Stimulated activated naive CD8-positive, alpha-beta T cell treated with anti-CD3 and anti-CD28 coated beads, Interleukin-15, Interleukin-2, amounts not matched to agents 100 ng/mL and 50 ng/mL, for 24 hours (primary cell): Measurements from ENCODE around the gene CD34.

Experiments used
- H3K27ac Mint-ChIP-seq: one replicate; pipeline ENCODE4 v1.8.0; 2021; ENCODE audit warnings: mild to moderate bottlenecking, mixed read lengths
- H3K27me3 Mint-ChIP-seq: one replicate; pipeline ENCODE4 v1.8.0; 2021; ENCODE audit warnings: mixed read lengths
- H3K36me3 Mint-ChIP-seq: one replicate; pipeline ENCODE4 v1.8.0; 2021; ENCODE audit warnings: low read depth, mixed read lengths
- H3K4me1 Mint-ChIP-seq: one replicate; pipeline ENCODE4 v1.8.0; 2021; ENCODE audit warnings: low read depth, mixed read lengths
- H3K4me3 Mint-ChIP-seq: one replicate; pipeline ENCODE4 v1.8.0; 2021; ENCODE audit warnings: mild to moderate bottlenecking, mixed read lengths
- H3K9me3 Mint-ChIP-seq: one replicate; pipeline ENCODE4 v1.8.0; 2021; ENCODE audit warnings: mixed read lengths

CD34 gene

GRCh38 chr1:207896547-207896946 is 14.4 kb downstream of the CD34 start:
- Mint-ChIP-seq H3K27me3 (no peaks in the 10 kb centered on the region), H3K4me1 (no peaks in the 10 kb centered on the region), H3K36me3 (no peaks in the 10 kb centered on the region), H3K9me3 (no peaks in the 10 kb centered on the region), H3K27ac (no peak overlapping the region), H3K4me3 (no peak overlapping the region)

GRCh38 chr1:207894704-207895103 is 16.2 kb downstream of the CD34 start:
- no peak overlapping the region for H3K27ac Mint-ChIP-seq
- H3K36me3 Mint-ChIP-seq = no peaks in the 10 kb centered on the region
- H3K4me1 Mint-ChIP-seq = no peaks in the 10 kb centered on the region
- H3K9me3 Mint-ChIP-seq = no peaks in the 10 kb centered on the region
- H3K4me3 Mint-ChIP-seq = no peak overlapping the region
- H3K27me3 Mint-ChIP-seq = no peaks in the 10 kb centered on the region

- H3K27ac Mint-ChIP-seq = no peak overlapping the region
- H3K4me3 Mint-ChIP-seq = no peak overlapping the region
- H3K9me3 Mint-ChIP-seq = no peaks in the 10 kb centered on the region
- H3K36me3 Mint-ChIP-seq = no peaks in the 10 kb centered on the region
- H3K4me1 Mint-ChIP-seq = no peaks in the 10 kb centered on the region
- no peaks in the 10 kb centered on the region for H3K27me3 Mint-ChIP-seq
Measured at GRCh38 chr1:207893737-207894582, 17.0 kb downstream of the CD34 start.

GRCh38 chr1:207892764-207893163 is 18.2 kb downstream of the CD34 start:
- no peaks in the 10 kb centered on the region for H3K4me1 Mint-ChIP-seq
- no peaks in the 10 kb centered on the region for H3K27me3 Mint-ChIP-seq
- no peaks in the 10 kb centered on the region for H3K36me3 Mint-ChIP-seq

GRCh38 chr1:207891148-207891547 is 19.8 kb downstream of the CD34 start:
- peaks cover 4% of the 10 kb centered on the region for H3K4me1 Mint-ChIP-seq
- H3K27ac Mint-ChIP-seq = no peak overlapping the region
- H3K27me3 Mint-ChIP-seq = no peaks in the 10 kb centered on the region
- H3K36me3 Mint-ChIP-seq = no peaks in the 10 kb centered on the region
- no peaks in the 10 kb centered on the region for H3K9me3 Mint-ChIP-seq
- H3K4me3 Mint-ChIP-seq = no peak overlapping the region

More at GRCh38 chr1:207892764-207893163, 18.2 kb downstream of the CD34 start:
- Mint-ChIP-seq H3K9me3 (no peaks in the 10 kb centered on the region), H3K4me3 (no peak overlapping the region), H3K27ac (no peak overlapping the region)

GRCh38 chr1:207890136-207890738 is 20.7 kb downstream of the CD34 start:
- peaks cover 4% of the 10 kb centered on the region for H3K4me1 Mint-ChIP-seq
- H3K4me3 Mint-ChIP-seq = no peak overlapping the region
- no peaks in the 10 kb centered on the region for H3K27me3 Mint-ChIP-seq
- H3K27ac Mint-ChIP-seq = no peak overlapping the region
- H3K36me3 Mint-ChIP-seq = no peaks in the 10 kb centered on the region
- H3K9me3 Mint-ChIP-seq = no peaks in the 10 kb centered on the region

GRCh38 chr1:207888652-207889051 is 22.3 kb downstream of the CD34 start:
- Mint-ChIP-seq H3K4me3 (no peak overlapping the region), H3K27me3 (no peaks in the 10 kb centered on the region), H3K36me3 (no peaks in the 10 kb centered on the region), H3K27ac (no peak overlapping the region), H3K9me3 (no peaks in the 10 kb centered on the region), H3K4me1 (peaks cover 18% of the 10 kb centered on the region)

GRCh38 chr1:207887542-207888201 is 23.3 kb downstream of the CD34 start:
- Mint-ChIP-seq H3K36me3 (no peaks in the 10 kb centered on the region), H3K9me3 (no peaks in the 10 kb centered on the region), H3K4me1 (peaks cover 28% of the 10 kb centered on the region), H3K27ac (no peak overlapping the region), H3K4me3 (no peak overlapping the region), H3K27me3 (no peaks in the 10 kb centered on the region)

GRCh38 chr1:207886227-207886626 is 24.7 kb downstream of the CD34 start:
- H3K9me3 Mint-ChIP-seq = no peaks in the 10 kb centered on the region
- H3K27ac Mint-ChIP-seq = no peak overlapping the region
- no peaks in the 10 kb centered on the region for H3K27me3 Mint-ChIP-seq
- H3K4me1 Mint-ChIP-seq = peaks cover 36% of the 10 kb centered on the region
- H3K36me3 Mint-ChIP-seq = no peaks in the 10 kb centered on the region
- no peak overlapping the region for H3K4me3 Mint-ChIP-seq

GRCh38 chr1:207885129-207886032 is 25.5 kb downstream of the CD34 start:
- H3K27ac Mint-ChIP-seq = no peak overlapping the region
- peaks cover 36% of the 10 kb centered on the region for H3K4me1 Mint-ChIP-seq
- no peaks in the 10 kb centered on the region for H3K36me3 Mint-ChIP-seq
- no peaks in the 10 kb centered on the region for H3K27me3 Mint-ChIP-seq
- no peaks in the 10 kb centered on the region for H3K9me3 Mint-ChIP-seq
- H3K4me3 Mint-ChIP-seq = no peak overlapping the region

GRCh38 chr1:207884266-207885029 is 26.5 kb downstream of the CD34 start:
- H3K4me1 Mint-ChIP-seq = peaks cover 37% of the 10 kb centered on the region
- no peaks in the 10 kb centered on the region for H3K27me3 Mint-ChIP-seq
- H3K4me3 Mint-ChIP-seq = peak overlapping the region; percentile 85
- peak overlapping the region; percentile 94 for H3K27ac Mint-ChIP-seq
- H3K9me3 Mint-ChIP-seq = no peaks in the 10 kb centered on the region
- H3K36me3 Mint-ChIP-seq = no peaks in the 10 kb centered on the region

- Mint-ChIP-seq H3K27ac (peak overlapping the region; percentile 94), H3K4me3 (peak overlapping the region; percentile 85), H3K36me3 (no peaks in the 10 kb centered on the region), H3K4me1 (peaks cover 43% of the 10 kb centered on the region), H3K9me3 (no peaks in the 10 kb centered on the region), H3K27me3 (no peaks in the 10 kb centered on the region)
Measured at GRCh38 chr1:207883660-207884250, 27.2 kb downstream of the CD34 start.

GRCh38 chr1:207883104-207883651 is 27.7 kb downstream of the CD34 start:
- Mint-ChIP-seq H3K27ac (peak overlapping the region; percentile 94), H3K27me3 (no peaks in the 10 kb centered on the region), H3K4me1 (peaks cover 43% of the 10 kb centered on the region), H3K4me3 (peak overlapping the region; percentile 85), H3K36me3 (no peaks in the 10 kb centered on the region), H3K9me3 (no peaks in the 10 kb centered on the region)
